Panc1 (cell line): ENCODE measurements around the gene MYH11. TPM values are rescaled to one million over a fixed set of nuclear protein-coding genes. Genes with fewer than 3 reads are reported as not detected.

Source experiments
- ATAC-seq: fragments of 200-7000 bp; cut with Tn5 transposase; 2 replicates; pipeline ENCODE4 v1.9.1; 2020; ENCODE audit warnings: mild to moderate bottlenecking, moderate library complexity
- BruUV-seq: library from RNA; stranded (reverse); fragments of 400-500 nt; replicated peaks from 2 replicates; lab custom pipeline; 2021; lab: Mats Ljungman, UMichigan
- CTCF ChIA-PET: fragments of 300-600 bp; sonication (Branson Sonifier 250); formaldehyde crosslinking; loops from one replicate; lab custom pipeline; 2022; ENCODE audit warnings: antibody characterized with exemption; lab: Charles Lee
- POLR2A ChIA-PET: fragments of 300-600 bp; sonication (Branson Sonifier 250); formaldehyde crosslinking; loops from one replicate; lab custom pipeline; 2022; ENCODE audit warnings: antibody characterized with exemption; lab: Charles Lee
- DNase-seq: peaks from one replicate; pipeline ENCODE4 v3.0.0-alpha.2; 2010; ENCODE audit warnings: low read depth, low spot score
- H3K27ac ChIP-seq: 2 replicates; pipeline ENCODE4 v1.5.1; 2011; ENCODE audit warnings: mild to moderate bottlenecking, low read length, inconsistent platforms
- H3K27me3 ChIP-seq: fragments of 200-500 bp; sonication (Bioruptor generic); 2 replicates; pipeline ENCODE4 v1.6.0; 2014; ENCODE audit warnings: low read length, inconsistent platforms; ENCODE audit not compliant: control insufficient read depth, insufficient read depth
- H3K36me3 ChIP-seq: fragments of 200-500 bp; sonication (Bioruptor generic); 2 replicates; pipeline ENCODE4 v1.5.1; 2014; ENCODE audit warnings: inconsistent platforms, mild to moderate bottlenecking, low read length, moderate library complexity; ENCODE audit not compliant: control insufficient read depth, insufficient read depth
- H3K4me1 ChIP-seq: 2 replicates; pipeline ENCODE4 v1.5.1; 2011; ENCODE audit warnings: inconsistent platforms, mild to moderate bottlenecking, low read length, moderate library complexity; ENCODE audit not compliant: control insufficient read depth, insufficient read depth
- H3K4me3 ChIP-seq, 2 experiments: 2 replicates each; pipeline ENCODE4 v1.5.1; 2011 to 2012; ENCODE audit warnings: low read depth in 2 of 2, low read length in 2 of 2, mild to moderate bottlenecking in 2 of 2, inconsistent platforms in 1 of 2, moderate library complexity in 1 of 2
- H3K9me3 ChIP-seq: fragments of 200-500 bp; sonication (Bioruptor generic); 2 replicates; pipeline ENCODE4 v1.5.1; 2014; ENCODE audit warnings: low read depth, mild to moderate bottlenecking, inconsistent platforms, low read length, moderate library complexity; ENCODE audit not compliant: control insufficient read depth, insufficient read depth
- POLR2AphosphoS5 ChIP-seq: IDR thresholded peaks from 2 replicates; pipeline ENCODE4 v1.6.1; 2012; ENCODE audit warnings: mild to moderate bottlenecking, low read depth, low read length, moderate library complexity
- SIN3A ChIP-seq: IDR thresholded peaks from 2 replicates; pipeline ENCODE4 v1.6.1; 2012; ENCODE audit warnings: low read depth, mild to moderate bottlenecking, low read length, moderate library complexity, borderline replicate concordance; ENCODE audit not compliant: insufficient read depth
- TCF7L2 ChIP-seq: IDR thresholded peaks from 2 replicates; pipeline ENCODE4 v1.6.1; 2011; ENCODE audit warnings: mild to moderate bottlenecking, low read depth, low read length, inconsistent platforms
- in situ Hi-C: cut with HindIII; loops from 2 replicates; pipeline ENCODE4 v1.10.0; 2016; ENCODE audit warnings: low sequenced_read_pairs, low pct_unique_long_range_greater_than_20kb
- intact Hi-C: fragments of 100-400 bp; cut with micrococcal nuclease; formaldehyde crosslinking; loops from one replicate; pipeline ENCODE4 v1.10.0; 2022; ENCODE audit not compliant: unreplicated experiment
- total RNA-seq: library from RNA; stranded (reverse); gene quantifications from one replicate; pipeline ENCODE4 v1.2.1, GENCODE V29; 2021; ENCODE audit not compliant: unreplicated experiment
- TF ChIP-seq, protein P1 (sequence below): fragments of 450-650 bp; IDR thresholded peaks from 2 replicates; pipeline ENCODE4 v1.5.1; 2017; ENCODE audit warnings: mild to moderate bottlenecking
- TF ChIP-seq, protein P2 (sequence below), 2 experiments: IDR thresholded peaks; 2 replicates each; pipeline ENCODE4 v1.6.1; 2011 to 2012; ENCODE audit warnings: low read depth in 2 of 2, control low read depth in 1 of 2, low read length in 1 of 2, mild to moderate bottlenecking in 1 of 2, moderate library complexity in 1 of 2; ENCODE audit not compliant: insufficient read depth in 1 of 2

The MYH11 gene
- total RNA-seq, 1 experiment from 2014 or later, result 0.51 TPM

DNA sequence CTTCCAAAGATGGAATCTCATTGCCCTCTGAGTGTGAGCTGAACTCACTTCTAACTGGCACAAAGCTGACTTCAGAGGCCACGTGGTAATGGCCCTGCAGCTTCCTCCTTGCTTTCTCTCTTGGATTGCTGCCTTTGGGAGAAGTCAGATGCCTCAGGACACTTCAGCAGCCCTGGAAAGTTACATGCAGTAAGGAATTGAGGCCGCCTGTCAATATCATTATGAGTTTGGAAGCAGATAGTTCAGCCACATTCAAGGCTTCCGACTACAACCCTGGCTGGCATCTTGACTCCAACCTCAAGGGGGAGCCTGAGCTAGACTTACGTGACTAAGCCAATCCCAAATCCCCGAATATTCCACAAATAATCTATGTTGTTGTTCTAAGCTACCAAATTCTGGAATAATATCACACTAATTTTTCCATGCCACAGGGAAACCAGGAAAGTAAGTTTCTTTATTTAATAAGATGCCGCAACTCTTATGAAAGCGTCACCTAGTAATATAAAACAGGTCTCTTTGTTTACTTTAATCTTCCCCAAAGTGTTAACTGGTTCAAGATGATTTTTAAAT, 18.0 kb upstream of the MYH11 start:
- peak overlapping the region; percentile 72 for H3K27ac ChIP-seq
- no TSS peak for BruUV-seq
- ChIA-PET POLR2A (interaction anchor here (0.6 to 1.1 kb wide), 2 partner anchors 13 to 14 kb away, joined by 5 to 10 read pairs; partner anchors contain the start of gene CEP20), CTCF (interaction anchor here (0.6 to 1.5 kb wide), 10 partner anchors 25 to 219 kb away, joined by 3 to 7 read pairs (median 4); no protein-coding TSS in a partner anchor)
- in situ Hi-C loops, result no loop called here
- H3K9me3 ChIP-seq, result no peaks in the 10 kb centered on the region
- no peak overlapping the region for H3K4me3 ChIP-seq
- DNase-seq (peak; percentile 71), ATAC-seq (peak; percentile 96)
- TF ChIP-seq, protein P1, sequence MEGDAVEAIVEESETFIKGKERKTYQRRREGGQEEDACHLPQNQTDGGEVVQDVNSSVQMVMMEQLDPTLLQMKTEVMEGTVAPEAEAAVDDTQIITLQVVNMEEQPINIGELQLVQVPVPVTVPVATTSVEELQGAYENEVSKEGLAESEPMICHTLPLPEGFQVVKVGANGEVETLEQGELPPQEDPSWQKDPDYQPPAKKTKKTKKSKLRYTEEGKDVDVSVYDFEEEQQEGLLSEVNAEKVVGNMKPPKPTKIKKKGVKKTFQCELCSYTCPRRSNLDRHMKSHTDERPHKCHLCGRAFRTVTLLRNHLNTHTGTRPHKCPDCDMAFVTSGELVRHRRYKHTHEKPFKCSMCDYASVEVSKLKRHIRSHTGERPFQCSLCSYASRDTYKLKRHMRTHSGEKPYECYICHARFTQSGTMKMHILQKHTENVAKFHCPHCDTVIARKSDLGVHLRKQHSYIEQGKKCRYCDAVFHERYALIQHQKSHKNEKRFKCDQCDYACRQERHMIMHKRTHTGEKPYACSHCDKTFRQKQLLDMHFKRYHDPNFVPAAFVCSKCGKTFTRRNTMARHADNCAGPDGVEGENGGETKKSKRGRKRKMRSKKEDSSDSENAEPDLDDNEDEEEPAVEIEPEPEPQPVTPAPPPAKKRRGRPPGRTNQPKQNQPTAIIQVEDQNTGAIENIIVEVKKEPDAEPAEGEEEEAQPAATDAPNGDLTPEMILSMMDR, result peak; percentile 95
- TF ChIP-seq TCF7L2 (no peak), SIN3A (no peak), POLR2AphosphoS5 (no peak; the same call in 1 of the 2 replicates)
- TF ChIP-seq, protein P2, sequence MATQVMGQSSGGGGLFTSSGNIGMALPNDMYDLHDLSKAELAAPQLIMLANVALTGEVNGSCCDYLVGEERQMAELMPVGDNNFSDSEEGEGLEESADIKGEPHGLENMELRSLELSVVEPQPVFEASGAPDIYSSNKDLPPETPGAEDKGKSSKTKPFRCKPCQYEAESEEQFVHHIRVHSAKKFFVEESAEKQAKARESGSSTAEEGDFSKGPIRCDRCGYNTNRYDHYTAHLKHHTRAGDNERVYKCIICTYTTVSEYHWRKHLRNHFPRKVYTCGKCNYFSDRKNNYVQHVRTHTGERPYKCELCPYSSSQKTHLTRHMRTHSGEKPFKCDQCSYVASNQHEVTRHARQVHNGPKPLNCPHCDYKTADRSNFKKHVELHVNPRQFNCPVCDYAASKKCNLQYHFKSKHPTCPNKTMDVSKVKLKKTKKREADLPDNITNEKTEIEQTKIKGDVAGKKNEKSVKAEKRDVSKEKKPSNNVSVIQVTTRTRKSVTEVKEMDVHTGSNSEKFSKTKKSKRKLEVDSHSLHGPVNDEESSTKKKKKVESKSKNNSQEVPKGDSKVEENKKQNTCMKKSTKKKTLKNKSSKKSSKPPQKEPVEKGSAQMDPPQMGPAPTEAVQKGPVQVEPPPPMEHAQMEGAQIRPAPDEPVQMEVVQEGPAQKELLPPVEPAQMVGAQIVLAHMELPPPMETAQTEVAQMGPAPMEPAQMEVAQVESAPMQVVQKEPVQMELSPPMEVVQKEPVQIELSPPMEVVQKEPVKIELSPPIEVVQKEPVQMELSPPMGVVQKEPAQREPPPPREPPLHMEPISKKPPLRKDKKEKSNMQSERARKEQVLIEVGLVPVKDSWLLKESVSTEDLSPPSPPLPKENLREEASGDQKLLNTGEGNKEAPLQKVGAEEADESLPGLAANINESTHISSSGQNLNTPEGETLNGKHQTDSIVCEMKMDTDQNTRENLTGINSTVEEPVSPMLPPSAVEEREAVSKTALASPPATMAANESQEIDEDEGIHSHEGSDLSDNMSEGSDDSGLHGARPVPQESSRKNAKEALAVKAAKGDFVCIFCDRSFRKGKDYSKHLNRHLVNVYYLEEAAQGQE (IDR thresholded peaks at IDR 0.05; ENCODE audit: insufficient read depth in 1 of 2, low read depth in 2 of 2, low read length in 1 of 2), result no peak
- H3K4me1 ChIP-seq, result peaks cover 20% of the 10 kb centered on the region
- peaks cover 21% of the 10 kb centered on the region for H3K36me3 ChIP-seq
- intact Hi-C loops, result loop anchor here (10.0 kb wide), 1 partner anchor 120 kb away; no protein-coding TSS in a partner anchor
- no peaks in the 10 kb centered on the region for H3K27me3 ChIP-seq

DNA sequence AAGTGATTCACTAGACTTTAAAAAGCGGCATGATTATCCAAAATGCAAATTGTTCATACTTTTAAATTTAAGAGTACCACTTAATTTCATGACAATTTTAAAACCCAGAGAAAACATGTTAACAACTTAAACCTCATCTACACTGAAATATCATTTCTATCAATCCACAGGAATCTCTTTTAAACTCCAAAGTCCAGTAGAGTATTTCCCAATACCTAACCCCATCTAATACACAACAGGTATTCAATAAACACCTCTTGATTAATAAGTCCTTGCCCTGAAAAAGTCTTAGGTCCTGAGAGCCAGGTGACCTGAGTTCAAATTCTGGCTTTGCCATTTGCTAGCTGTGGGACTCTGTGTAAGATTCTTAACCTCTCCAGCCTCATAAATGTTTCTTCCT, 16.9 kb upstream of the MYH11 start:
- POLR2A ChIA-PET, result no interaction called here
- no TSS peak for BruUV-seq

More for the DNA sequence above, 16.9 kb upstream of the MYH11 start:
- Histone ChIP-seq H3K9me3 (no peaks in the 10 kb centered on the region), H3K4me1 (peaks cover 12% of the 10 kb centered on the region; the same call in 1 of the 2 replicates), H3K27me3 (no peaks in the 10 kb centered on the region), H3K4me3 (no peak overlapping the region), H3K27ac (no peak overlapping the region; the same call in 1 of the 2 replicates), H3K36me3 (peaks cover 20% of the 10 kb centered on the region)
- no peak for TF ChIP-seq TCF7L2
- TF ChIP-seq, protein P1, result no peak
- TF ChIP-seq SIN3A, result no peak
- TF ChIP-seq, protein P2 (IDR thresholded peaks at IDR 0.05; ENCODE audit: insufficient read depth in 1 of 2, low read depth in 2 of 2, low read length in 1 of 2), result no peak
- no peak for TF ChIP-seq POLR2AphosphoS5
- ATAC-seq, result no peak
- no peak for DNase-seq
- intact Hi-C loops (loop anchor here (10.0 kb wide), 1 partner anchor 121 kb away; no protein-coding TSS in a partner anchor), in situ Hi-C loops (no loop called here)
- CTCF ChIA-PET, result interaction anchor here (0.6 to 0.7 kb wide), 2 partner anchors 60 to 306 kb away, joined by 3 read pairs; no protein-coding TSS in a partner anchor
